Activated CD8-positive, alpha-beta memory T cell treated with anti-CD3 and anti-CD28 coated beads for 48 hours (primary cell): ENCODE results near the gene DLG5.
A peak's percentile ranks its signal among the peaks of the same experiment; 100 is the strongest.

Source experiments
- DNase-seq, 3 experiments: peaks; one replicate each; pipeline ENCODE4 v3.0.0-alpha.2; 2020; ENCODE audit warnings: low read depth in 2 of 3, low spot score in 2 of 3

DLG5 gene

GRCh38 chr10:77896058-77896457 lies 30.5 kb downstream of the DLG5 start:
- no peak for DNase-seq

DNA sequence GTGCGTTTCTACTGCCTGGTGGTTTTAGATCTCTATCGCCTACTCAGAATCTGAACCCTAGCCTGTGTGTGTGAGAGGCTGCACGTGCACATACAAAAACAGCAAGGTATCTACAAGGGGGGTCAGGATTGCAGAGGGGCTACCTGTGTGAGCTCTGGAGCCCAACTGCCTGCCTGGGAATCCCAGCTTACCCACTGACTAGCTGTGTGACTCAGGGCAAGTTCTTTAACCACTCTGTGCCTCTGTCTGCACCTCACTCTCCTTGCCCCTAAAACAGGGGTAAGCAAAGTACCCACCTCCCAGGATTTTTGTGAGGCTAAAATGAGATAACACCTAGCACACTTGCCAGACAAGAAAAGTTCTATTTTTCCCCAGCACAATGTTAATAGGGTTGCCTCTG lies 32.5 kb downstream of the DLG5 start:
- DNase-seq: no peak

- no peak for DNase-seq
These were observed 33.2 kb downstream of the DLG5 start for GRCh38 chr10:77893386-77893785.

DNA sequence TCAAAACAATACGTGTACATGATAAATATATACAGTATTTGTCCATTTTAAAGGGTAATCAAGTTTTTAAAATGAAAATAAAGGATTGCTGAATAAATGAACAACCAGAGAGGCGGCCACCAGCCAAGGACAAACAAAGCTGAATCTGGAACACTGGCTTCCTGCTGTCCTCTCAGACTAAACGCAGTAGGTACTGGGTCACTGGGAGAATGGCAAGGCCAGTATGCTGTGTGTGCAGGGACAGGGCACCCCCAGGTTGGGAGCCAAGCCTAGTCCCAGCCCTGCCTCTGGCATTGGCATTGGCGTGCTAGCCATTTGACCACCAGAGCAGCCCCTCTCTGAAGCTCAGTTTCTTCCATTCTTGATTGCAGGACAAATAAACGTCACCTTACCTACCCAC lies 33.8 kb downstream of the DLG5 start:
- DNase-seq: no peak

DNA sequence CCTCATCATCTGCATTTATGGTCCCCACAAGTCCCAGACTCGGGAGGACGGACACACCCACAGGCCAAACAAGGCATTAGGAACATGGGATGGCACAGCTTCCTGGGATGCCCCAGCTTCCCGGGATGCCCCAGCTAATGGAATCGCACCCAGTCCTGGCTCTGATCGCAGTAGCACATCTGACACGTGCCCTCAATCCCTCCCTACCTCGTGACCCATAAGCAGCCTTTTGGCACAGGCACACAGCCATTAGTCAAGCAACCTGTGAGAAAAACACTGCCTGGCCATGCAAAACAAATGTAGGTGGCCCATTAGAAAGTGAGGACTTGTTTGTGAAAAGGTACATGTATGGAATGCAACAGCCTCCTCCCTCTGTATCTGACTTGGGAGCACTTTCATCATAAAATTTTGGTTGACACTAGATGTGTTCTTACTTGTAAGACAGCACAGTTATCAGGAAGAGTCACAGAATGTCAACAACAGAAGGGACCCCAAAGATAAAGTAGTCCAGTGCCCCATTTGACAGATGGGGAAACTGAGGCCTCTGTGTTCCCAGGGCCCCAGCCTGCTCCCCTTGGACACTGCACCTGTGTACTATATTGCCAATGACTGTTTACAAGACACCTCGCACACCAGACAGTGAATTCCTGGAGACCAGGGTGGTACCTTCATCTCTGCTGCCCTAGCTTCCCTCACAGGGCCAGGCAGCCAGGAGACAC lies 34.4 kb downstream of the DLG5 start:
- no peak for DNase-seq

GRCh38 chr10:77890097-77890496 lies 36.5 kb downstream of the DLG5 start:
- DNase-seq: no peak

GRCh38 chr10:77889277-77889903 lies 37.2 kb downstream of the DLG5 start:
- DNase-seq: no peak

DNA sequence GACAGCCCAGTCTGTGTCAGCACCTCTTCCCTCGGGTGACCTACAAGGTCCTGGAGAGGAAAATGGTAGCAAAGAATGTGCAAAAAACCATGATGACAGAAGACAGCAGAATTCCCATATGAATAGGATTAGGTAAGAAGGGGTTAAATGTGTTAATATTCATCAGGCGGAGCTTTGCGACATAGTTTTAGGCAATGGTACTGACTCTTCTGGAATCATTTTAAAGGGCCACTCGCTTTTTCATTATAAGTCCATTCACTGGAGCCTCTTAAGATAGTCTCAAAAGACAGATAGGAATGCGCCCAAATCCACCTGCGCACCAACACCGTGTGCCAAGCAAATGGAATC lies 38.2 kb downstream of the DLG5 start:
- DNase-seq: no peak

- no peak for DNase-seq
These were observed 38.8 kb downstream of the DLG5 start for GRCh38 chr10:77887631-77888355.

DNA sequence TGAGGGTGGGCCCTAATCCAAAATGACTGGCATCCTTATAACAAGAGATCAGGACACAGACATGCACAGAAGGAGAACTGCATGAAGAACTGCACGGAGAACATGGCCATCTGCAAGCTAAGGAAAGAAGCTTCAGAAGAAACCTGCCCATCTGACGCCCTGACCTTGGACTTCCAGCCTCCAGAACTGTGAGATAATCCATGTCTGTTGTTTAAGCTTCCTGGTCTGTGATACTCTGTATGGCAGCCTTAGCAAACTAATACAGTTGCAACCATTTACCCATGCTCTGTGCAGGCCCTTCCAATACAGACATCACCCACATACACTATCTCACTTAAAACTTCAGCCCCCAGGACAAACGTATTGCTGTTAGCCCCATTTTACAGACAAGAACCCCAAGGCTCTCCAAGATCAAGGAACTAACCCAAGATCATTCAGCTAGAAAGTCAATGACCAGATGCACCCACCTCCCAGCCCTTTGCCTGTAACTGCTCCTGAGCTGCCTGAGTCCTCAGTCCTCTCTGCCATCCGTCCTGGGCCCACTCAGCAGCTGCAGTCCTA lies 39.7 kb downstream of the DLG5 start:
- no peak for DNase-seq

DNA sequence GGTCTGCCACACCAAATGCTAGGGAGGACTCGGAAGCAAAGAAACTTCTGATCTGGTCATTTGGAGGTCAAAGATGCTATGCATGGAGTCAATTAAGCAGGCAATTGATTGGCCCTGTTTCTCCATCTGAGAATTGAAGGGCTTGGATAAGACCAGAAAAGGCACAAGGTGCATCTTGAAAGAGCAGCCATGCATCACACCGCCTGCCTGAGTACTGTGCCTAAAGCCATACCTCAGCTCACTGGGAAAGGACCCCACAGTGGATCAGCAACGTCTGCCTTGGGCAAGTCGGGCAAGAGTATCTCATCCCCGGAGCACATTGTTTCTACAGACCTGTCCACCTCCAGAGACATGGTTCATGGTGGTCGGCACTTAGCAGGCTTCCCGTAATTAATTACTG lies 42.4 kb downstream of the DLG5 start:
- DNase-seq: no peak

DNA sequence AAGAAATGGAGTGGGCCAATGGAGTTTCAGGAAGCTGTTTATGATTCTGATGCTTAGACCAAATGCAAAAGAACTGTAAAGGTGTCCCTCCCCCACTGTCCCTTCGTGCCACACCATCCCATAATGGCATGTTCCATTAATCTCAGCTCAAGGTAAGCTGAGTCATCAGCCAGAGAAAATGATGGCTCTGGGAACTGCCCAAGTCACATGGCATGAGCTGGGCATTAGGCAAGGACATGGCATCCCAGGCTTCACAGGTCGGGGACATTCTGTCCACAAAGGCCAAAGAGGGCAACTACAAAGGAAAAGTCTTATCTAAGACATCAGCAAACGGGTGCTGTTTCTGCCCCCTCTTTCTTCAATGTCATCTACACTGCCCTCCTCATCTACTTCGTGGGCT lies 44.9 kb downstream of the DLG5 start:
- DNase-seq: no peak

- no peak for DNase-seq
These were observed 45.3 kb downstream of the DLG5 start for GRCh38 chr10:77881222-77881621.

- no peak for DNase-seq
These were observed 46.8 kb downstream of the DLG5 start for GRCh38 chr10:77879710-77880109.

DNA sequence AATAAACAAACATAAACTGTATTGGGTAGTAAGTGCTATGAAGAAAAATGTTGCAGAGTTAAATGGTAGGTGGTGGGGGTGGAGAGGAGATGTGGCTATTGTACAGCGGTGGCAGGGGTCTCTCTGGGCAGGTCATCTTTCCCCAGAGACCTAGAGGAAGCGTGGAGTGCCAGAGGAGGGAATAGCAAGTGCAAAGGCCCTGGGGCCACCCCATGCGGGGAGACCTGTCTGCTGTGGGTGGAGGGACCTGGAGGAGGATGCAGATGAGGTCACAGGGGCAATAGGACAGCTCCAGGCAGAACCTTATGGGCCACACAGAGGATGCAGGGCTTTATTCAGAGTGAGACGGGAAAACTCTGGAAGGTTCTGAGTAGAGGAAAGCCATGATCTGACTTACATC lies 47.5 kb downstream of the DLG5 start:
- no peak for DNase-seq

DNA sequence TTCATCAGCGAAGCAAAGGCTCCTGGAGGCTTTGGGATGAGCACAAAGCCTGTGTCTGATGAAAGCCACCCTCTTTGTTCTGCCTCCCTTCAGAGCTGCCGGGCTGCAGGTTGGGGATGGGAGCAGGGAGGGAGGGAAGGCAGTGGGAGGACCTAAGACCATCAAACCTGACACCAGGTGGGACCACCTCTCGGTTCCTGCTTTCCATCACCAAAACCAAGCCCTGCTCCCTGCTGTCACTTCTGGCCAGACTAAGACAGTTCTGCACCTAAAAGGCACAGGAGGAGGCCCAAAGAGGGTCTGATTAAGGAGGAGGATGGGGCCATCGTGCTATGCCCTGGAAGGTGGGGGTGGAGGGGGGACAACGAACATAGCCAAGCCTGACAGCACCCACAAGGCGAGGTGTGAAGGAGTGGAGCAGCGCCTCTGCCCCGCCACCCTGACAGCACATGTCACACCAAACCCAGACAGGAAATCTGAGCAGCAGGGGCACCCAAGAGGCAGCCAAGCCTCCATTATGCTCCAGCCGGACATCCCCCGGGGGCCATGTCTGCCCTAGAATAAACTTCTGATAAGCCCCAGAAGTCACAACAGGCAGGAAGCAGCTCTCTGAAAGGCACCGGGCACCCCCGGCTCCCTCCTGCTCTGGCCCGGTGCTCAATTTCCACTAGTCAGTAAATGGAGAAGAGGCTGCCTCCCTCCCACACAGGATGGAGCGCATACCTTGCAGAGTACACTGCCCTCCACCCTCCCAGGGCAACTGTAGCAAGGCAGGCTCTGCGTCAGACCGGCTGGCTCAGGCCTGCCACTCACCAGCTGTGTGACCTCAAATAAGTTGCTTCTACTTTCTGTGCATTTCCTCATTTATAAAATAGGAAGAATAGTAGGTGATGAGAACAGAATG lies 48.9 kb downstream of the DLG5 start:
- peak in 1 of 3 experiments; percentile 24 for DNase-seq

DNA sequence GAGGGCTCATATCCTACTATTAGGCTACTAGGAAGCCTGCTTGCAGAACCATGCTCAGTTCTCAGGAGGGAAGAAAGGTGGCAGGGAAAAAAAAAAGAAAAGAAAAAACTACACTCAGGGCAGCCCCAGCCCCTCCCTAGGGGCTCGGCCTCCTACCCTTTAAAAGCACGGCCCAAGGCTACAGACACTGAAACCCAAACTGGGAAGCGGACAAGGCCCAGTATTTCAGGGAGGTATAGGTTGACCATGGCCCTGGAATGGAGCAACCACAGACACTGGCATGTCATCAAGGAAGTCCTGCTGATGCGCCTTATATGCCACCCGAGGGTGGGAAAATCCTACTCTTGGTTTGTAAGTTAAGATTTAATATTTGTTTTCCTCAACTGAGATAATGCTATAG lies 50.8 kb downstream of the DLG5 start:
- no peak for DNase-seq

- DNase-seq: no peak
These were observed 51.7 kb downstream of the DLG5 start for GRCh38 chr10:77874872-77875271.

GRCh38 chr10:77873536-77874380 lies 52.8 kb downstream of the DLG5 start:
- DNase-seq: peak in 2 of 3 experiments; percentile 11 to 31

DNA sequence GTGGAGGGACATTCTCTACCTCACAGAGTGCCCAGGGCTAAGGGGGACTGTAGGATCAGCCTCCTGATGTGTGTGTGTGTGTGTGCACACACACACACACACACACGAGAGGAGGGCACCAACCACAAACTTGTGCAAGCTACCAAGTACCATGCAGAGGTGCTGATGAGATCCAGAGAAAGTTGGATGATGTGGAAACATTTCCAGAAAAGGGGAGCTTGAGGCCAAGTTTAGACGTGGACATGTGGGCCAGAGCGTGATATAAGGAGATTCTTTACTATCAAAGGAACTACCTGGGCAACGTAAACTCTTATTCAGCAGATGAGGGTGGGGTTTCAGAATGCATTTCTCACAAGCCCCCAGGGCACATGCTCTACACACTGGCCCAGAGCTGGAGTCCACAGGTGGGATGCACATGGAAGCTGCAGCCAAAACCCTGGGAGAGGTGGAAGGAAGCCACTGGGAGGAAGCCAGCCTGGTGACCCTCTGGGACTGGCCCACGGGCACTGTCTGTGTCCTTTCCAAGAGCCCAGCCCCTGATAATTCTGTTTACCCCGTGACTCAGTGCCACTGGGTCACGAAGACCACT lies 53.5 kb downstream of the DLG5 start:
- no peak for DNase-seq
